Stimulated activated CD4-positive, alpha-beta T cell treated with anti-CD3 and anti-CD28 coated beads, Interleukin-12 subunit alpha, Interleukin-12 subunit beta, amount 100 ng/mL, for 4 hours (primary cell): ENCODE results near the gene TOX3.

Experiments
- DNase-seq: peaks from one replicate; pipeline ENCODE4 v3.0.0-alpha.2; 2020

TOX3 gene

GRCh38 chr16:52489894-52490293, 57.0 kb downstream of the TOX3 start:
- no peak for DNase-seq

GRCh38 chr16:52488837-52489289, 58.1 kb downstream of the TOX3 start:
- DNase-seq = no peak

- no peak for DNase-seq
Measured at GRCh38 chr16:52487849-52488457, 59.0 kb downstream of the TOX3 start.

GRCh38 chr16:52480237-52480636, 66.7 kb downstream of the TOX3 start:
- no peak for DNase-seq

- DNase-seq = no peak
Measured at GRCh38 chr16:52476111-52476510, 70.8 kb downstream of the TOX3 start.

- no peak for DNase-seq
Measured at GRCh38 chr16:52474679-52475078, 72.3 kb downstream of the TOX3 start.

- DNase-seq = no peak
Measured at GRCh38 chr16:52473096-52473495, 73.8 kb downstream of the TOX3 start.

GRCh38 chr16:52471650-52472370, 75.1 kb downstream of the TOX3 start:
- DNase-seq = no peak

GRCh38 chr16:52470585-52470984, 76.4 kb downstream of the TOX3 start:
- no peak for DNase-seq

- no peak for DNase-seq
Measured at GRCh38 chr16:52469775-52470174, 77.2 kb downstream of the TOX3 start.

- no peak for DNase-seq
Measured at GRCh38 chr16:52469091-52469490, 77.9 kb downstream of the TOX3 start.

GRCh38 chr16:52467753-52468152, 79.2 kb downstream of the TOX3 start:
- no peak for DNase-seq

- DNase-seq = no peak
Measured at GRCh38 chr16:52466994-52467393, 79.9 kb downstream of the TOX3 start.

GRCh38 chr16:52465711-52466267, 81.2 kb downstream of the TOX3 start:
- no peak for DNase-seq

- no peak for DNase-seq
Measured at GRCh38 chr16:52463904-52464303, 83.0 kb downstream of the TOX3 start.

GRCh38 chr16:52462816-52463215, 84.1 kb downstream of the TOX3 start:
- no peak for DNase-seq

GRCh38 chr16:52460639-52461178, 86.2 kb downstream of the TOX3 start:
- DNase-seq = no peak

GRCh38 chr16:52456368-52456767, 90.6 kb downstream of the TOX3 start:
- DNase-seq = no peak

GRCh38 chr16:52455549-52456277, 91.2 kb downstream of the TOX3 start:
- DNase-seq = no peak

- DNase-seq = no peak
Measured at GRCh38 chr16:52453644-52454043, 93.3 kb downstream of the TOX3 start.

- no peak for DNase-seq
Measured at GRCh38 chr16:52451971-52452421, 94.9 kb downstream of the TOX3 start.

- DNase-seq = no peak
Measured at GRCh38 chr16:52450916-52451315, 96.0 kb downstream of the TOX3 start.

GRCh38 chr16:52450241-52450640, 96.7 kb downstream of the TOX3 start:
- no peak for DNase-seq
